ENCODE results near the gene FBXL7. TPM values are rescaled to one million over a fixed set of nuclear protein-coding genes. Genes with fewer than 3 reads are reported as not detected.

FBXL7 gene
- total RNA-seq, 1 donor from 2014 or later, result 8.0 TPM

DNA sequence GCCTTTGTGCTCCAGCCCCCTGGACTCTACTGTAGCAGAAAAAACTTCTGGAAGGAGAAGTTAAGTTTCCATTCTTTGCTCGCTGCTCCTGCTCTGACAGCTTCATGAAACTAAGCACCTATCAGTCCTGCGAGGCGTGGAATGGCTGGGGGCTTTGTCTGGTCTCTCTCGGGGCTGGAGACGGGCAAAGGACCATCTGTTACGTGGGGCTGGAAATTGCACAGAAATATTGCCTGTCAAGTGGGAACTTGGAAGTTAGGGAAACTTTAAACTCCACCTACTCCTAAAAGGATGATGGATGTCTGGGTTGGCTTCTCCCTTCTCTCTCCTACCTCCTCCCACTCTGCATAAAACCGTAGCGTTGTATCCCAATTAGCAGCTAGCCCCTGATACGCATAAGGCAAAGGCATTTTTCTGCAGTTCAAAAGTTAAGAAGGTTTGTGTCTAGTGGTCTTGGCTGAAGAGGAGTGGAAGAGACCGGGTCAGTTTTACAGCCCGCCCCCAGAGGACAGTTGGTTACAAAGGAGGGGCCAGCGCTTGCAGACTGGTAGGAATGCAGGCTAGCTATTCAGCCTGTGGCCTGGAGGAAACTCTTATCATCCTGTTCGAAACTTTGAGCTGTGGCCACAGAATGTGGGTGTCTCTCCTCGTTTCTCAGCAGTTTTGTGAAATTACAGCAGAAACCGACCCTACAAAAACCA, 1.3 kb downstream of the FBXL7 start:
- H3K4me3 ChIP-seq, result peak overlapping the region; percentile 70
- peak overlapping the region; percentile 82 for H3K27ac ChIP-seq
- ATAC-seq (peak; percentile 65 to 70), DNase-seq (no peak)
- H3K27me3 ChIP-seq (ENCODE audit: low read depth), result no peaks in the 10 kb centered on the region
- no peaks in the 10 kb centered on the region for H3K9me3 ChIP-seq
- intact Hi-C loops (cut with DNase I), result no loop called here
- TF ChIP-seq, protein P1, sequence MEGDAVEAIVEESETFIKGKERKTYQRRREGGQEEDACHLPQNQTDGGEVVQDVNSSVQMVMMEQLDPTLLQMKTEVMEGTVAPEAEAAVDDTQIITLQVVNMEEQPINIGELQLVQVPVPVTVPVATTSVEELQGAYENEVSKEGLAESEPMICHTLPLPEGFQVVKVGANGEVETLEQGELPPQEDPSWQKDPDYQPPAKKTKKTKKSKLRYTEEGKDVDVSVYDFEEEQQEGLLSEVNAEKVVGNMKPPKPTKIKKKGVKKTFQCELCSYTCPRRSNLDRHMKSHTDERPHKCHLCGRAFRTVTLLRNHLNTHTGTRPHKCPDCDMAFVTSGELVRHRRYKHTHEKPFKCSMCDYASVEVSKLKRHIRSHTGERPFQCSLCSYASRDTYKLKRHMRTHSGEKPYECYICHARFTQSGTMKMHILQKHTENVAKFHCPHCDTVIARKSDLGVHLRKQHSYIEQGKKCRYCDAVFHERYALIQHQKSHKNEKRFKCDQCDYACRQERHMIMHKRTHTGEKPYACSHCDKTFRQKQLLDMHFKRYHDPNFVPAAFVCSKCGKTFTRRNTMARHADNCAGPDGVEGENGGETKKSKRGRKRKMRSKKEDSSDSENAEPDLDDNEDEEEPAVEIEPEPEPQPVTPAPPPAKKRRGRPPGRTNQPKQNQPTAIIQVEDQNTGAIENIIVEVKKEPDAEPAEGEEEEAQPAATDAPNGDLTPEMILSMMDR (IDR thresholded peaks at IDR 0.05), result no peak
- H3K4me1 ChIP-seq, result peaks cover 6% of the 10 kb centered on the region
- no peaks in the 10 kb centered on the region for H3K36me3 ChIP-seq

DNA sequence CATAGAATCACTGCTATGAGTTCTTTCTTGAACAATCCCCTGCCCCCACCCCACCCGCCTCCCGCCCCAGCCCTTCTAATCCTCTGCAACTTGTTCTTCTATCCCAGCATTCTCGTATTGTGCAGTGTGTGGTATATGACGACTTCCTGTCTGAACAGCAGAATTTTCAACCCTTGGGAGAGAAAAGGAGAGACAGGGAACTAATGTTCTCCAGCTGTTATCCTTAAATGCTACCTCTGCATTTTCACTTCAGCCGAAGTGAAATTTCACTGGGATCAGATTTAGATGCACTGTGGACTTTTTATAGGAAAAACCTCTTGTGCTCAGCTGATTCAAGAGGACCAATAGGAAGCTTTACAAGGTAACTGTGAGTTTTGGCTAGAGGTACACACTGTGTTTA, 2.2 kb downstream of the FBXL7 start:
- DNase-seq, result no peak
- ATAC-seq, result no peak

DNA sequence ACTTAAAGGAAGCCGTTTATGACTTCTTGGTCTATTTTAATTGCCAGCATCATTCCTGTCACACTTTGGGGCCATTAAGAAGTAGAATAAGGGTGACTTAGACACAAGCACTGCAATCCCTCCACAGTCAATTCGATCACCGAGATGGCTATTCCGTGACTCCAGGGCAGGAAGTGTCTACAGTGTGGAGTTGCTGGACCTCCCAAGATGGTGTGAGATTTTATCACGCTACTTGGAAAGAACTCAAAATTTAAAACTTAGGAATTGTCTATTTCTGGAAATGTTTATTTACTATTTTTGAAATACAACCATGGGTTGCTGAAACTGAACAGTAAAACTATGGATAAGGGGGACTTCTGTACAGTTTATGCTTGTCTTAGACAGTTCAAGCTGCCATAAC, 6.2 kb downstream of the FBXL7 start:
- intact Hi-C loops (cut with DNase I), result no loop called here
- peaks cover 8% of the 10 kb centered on the region for H3K4me1 ChIP-seq
- H3K27ac ChIP-seq, result no peak overlapping the region
- no peak overlapping the region for H3K4me3 ChIP-seq
- no peaks in the 10 kb centered on the region for H3K36me3 ChIP-seq
- DNase-seq, result no peak
- H3K27me3 ChIP-seq (ENCODE audit: low read depth), result no peaks in the 10 kb centered on the region
- no peak for ATAC-seq
- no peaks in the 10 kb centered on the region for H3K9me3 ChIP-seq
- TF ChIP-seq, protein P1 (IDR thresholded peaks at IDR 0.05), result no peak

More for the DNA sequence above, 2.2 kb downstream of the FBXL7 start:
- intact Hi-C loops (cut with DNase I), result no loop called here
- Histone ChIP-seq H3K4me3 (peak overlapping the region; percentile 70), H3K9me3 (no peaks in the 10 kb centered on the region), H3K36me3 (no peaks in the 10 kb centered on the region), H3K4me1 (peaks cover 6% of the 10 kb centered on the region), H3K27ac (peak overlapping the region; percentile 82), H3K27me3 (ENCODE audit: low read depth) (no peaks in the 10 kb centered on the region)
- TF ChIP-seq, protein P1 (IDR thresholded peaks at IDR 0.05), result no peak

DNA sequence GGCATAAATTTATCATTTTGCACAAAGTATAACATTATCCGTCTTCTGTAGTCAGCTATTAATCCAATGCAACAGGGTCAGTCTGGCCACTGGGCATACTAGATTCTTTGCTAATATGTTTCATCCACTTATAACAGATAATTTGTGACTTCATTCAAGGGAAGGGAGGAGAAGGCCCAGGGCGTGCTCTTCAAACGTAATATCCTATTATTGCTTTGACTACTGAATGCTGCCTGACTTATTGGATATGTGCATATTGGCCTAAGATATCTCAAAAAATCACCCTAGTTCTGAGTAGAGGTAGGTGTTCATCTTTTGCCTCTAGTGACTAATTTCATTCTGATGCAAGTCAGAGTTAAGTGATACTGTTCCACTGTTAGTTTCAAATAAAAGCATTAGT, 6.9 kb downstream of the FBXL7 start:
- Histone ChIP-seq H3K36me3 (no peaks in the 10 kb centered on the region), H3K9me3 (no peaks in the 10 kb centered on the region), H3K4me3 (no peak overlapping the region), H3K27me3 (ENCODE audit: low read depth) (no peaks in the 10 kb centered on the region), H3K27ac (no peak overlapping the region), H3K4me1 (peaks cover 14% of the 10 kb centered on the region)
- ATAC-seq (no peak), DNase-seq (no peak)
- TF ChIP-seq, protein P1 (IDR thresholded peaks at IDR 0.05), result no peak
- intact Hi-C loops (cut with DNase I), result no loop called here

DNA sequence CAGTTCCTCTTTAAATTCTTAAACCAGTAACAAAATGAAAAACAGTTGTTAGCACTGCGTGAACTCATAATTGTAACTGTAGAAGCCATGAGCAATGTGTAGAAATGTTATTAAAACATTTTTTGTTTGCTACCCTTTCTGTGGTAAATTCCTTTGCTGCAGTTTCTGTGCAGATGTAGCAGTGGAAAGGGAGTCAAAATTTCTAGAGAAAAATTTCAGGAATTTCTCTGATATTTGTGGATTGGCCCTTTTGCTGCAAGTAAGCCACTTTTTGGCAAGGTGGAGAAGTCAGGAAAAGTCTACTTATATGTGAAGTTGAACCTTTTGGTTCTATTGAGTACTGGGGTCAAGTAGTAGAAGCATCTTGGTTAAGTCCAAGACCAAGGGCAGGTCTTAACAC, 10.1 kb downstream of the FBXL7 start:
- Histone ChIP-seq H3K36me3 (no peaks in the 10 kb centered on the region), H3K4me1 (peaks cover 18% of the 10 kb centered on the region), H3K9me3 (no peaks in the 10 kb centered on the region), H3K27ac (no peak overlapping the region), H3K27me3 (ENCODE audit: low read depth) (no peaks in the 10 kb centered on the region), H3K4me3 (no peak overlapping the region)
- TF ChIP-seq, protein P1 (IDR thresholded peaks at IDR 0.05), result no peak
- DNase-seq, result no peak
- intact Hi-C loops (cut with DNase I), result no loop called here
- no peak for ATAC-seq

All from lower lobe of right lung (tissue), 2 donors.